Tibial artery (tissue), 4 donors: Measurements from ENCODE around the gene CDSN.
"Not testable (repeated sequence)": the region's sequence is repeated elsewhere in the genome, so short reads cannot be mapped to it uniquely, and the experiment has no call there.

Experiments used
- DNase-seq, 2 donors: peaks; one replicate each; pipeline ENCODE4 v3.0.0-alpha.2; 2019
- H3K27ac ChIP-seq, 2 donors: fragments of 200-600 bp; sonication (generic) in 1 of 2; 1 replicate in 1 of 2; 2 replicates in 1 of 2; pipeline ENCODE4 v1.5.1; 2018 to 2019; ENCODE audit warnings: mild to moderate bottlenecking in 1 of 2
- H3K27me3 ChIP-seq, 2 donors: fragments of 200-600 bp; sonication (generic) in 1 of 2; one replicate each; pipeline versions ENCODE4 v1.5.1 to v1.6.0; 2016 to 2019
- H3K36me3 ChIP-seq, 3 donors: fragments of 200-600 bp; sonication (generic) in 2 of 3; one replicate each; pipeline ENCODE4 v1.5.1; 2016 to 2019; ENCODE audit warnings: mild to moderate bottlenecking in 2 of 3
- H3K4me1 ChIP-seq, 4 donors: fragments of 200-600 bp; sonication (generic) in 2 of 4; 1 replicate in 3 of 4; 2 replicates in 1 of 4; pipeline ENCODE4 v1.5.1; 2016 to 2019
- H3K4me3 ChIP-seq, 2 donors: fragments of 200-600 bp; sonication (generic) in 1 of 2; 1 replicate in 1 of 2; 2 replicates in 1 of 2; pipeline ENCODE4 v1.5.1; 2018 to 2019; ENCODE audit warnings: mild to moderate bottlenecking in 2 of 2
- H3K9me3 ChIP-seq, 3 donors: fragments of 200-600 bp; sonication (generic) in 1 of 3; one replicate each; pipeline ENCODE4 v1.5.1; 2016 to 2019
- CTCF ChIP-seq, 2 experiments: fragments of 200-600 bp in 1 of 2; fragments of 450-650 bp in 1 of 2; IDR thresholded peaks; one replicate each; pipeline ENCODE4 v1.5.1; 2017 to 2019; ENCODE audit warnings: antibody characterized with exemption in 2 of 2, mild to moderate bottlenecking in 1 of 2, moderate library complexity in 1 of 2
- intact Hi-C: fragments of 100-400 bp; cut with DNase I; formaldehyde crosslinking; loops from one replicate; pipeline ENCODE4 v1.15.0; 2023; ENCODE audit warnings: low total_unique reads

CDSN gene

GRCh38 chr6:31076611-31077010 is 43.6 kb downstream of the CDSN start:
- intact Hi-C loops = no loop called here
- Histone ChIP-seq H3K27me3 (peaks cover 0 to 3% of the 10 kb centered on the region in 2 donors), H3K4me3 (no peak overlapping the region), H3K36me3 (no peaks in the 10 kb centered on the region), H3K4me1 (peaks cover 0 to 8% (median 5%) of the 10 kb centered on the region in 4 donors), H3K9me3 (no peaks in the 10 kb centered on the region), H3K27ac (no peak overlapping the region)
- no peak for TF ChIP-seq CTCF (IDR thresholded peaks at IDR 0.05)
- no peak for DNase-seq

GRCh38 chr6:31075528-31075927 is 44.7 kb downstream of the CDSN start:
- Histone ChIP-seq H3K27ac (no peak overlapping the region), H3K4me1 (peaks cover 0 to 8% (median 5%) of the 10 kb centered on the region in 4 donors), H3K36me3 (no peaks in the 10 kb centered on the region), H3K4me3 (no peak overlapping the region), H3K27me3 (peaks cover 0 to 2% of the 10 kb centered on the region in 2 donors), H3K9me3 (no peaks in the 10 kb centered on the region)
- intact Hi-C loops = no loop called here
- no peak for DNase-seq
- no peak for TF ChIP-seq CTCF (IDR thresholded peaks at IDR 0.05)

GRCh38 chr6:31074401-31074800 is 45.8 kb downstream of the CDSN start:
- intact Hi-C loops = no loop called here
- Histone ChIP-seq H3K27me3 (no peaks in the 10 kb centered on the region), H3K4me3 (no peak overlapping the region), H3K27ac (no peak overlapping the region), H3K4me1 (peaks cover 0 to 2% (median 1%) of the 10 kb centered on the region in 4 donors), H3K9me3 (no peaks in the 10 kb centered on the region), H3K36me3 (no peaks in the 10 kb centered on the region)
- DNase-seq = no peak
- no peak for TF ChIP-seq CTCF (IDR thresholded peaks at IDR 0.05)

- intact Hi-C loops = no loop called here
- H3K27me3 ChIP-seq = peaks cover 0 to 4% of the 10 kb centered on the region in 2 donors
Observed at GRCh38 chr6:31070711-31071197, 49.5 kb downstream of the CDSN start.

GRCh38 chr6:31068669-31069340 is 51.4 kb downstream of the CDSN start:
- intact Hi-C loops = no loop called here
- no peak overlapping the region for H3K27ac ChIP-seq
- DNase-seq = peak; percentile 80 to 86
- peak; percentile 83 to 89 for TF ChIP-seq CTCF (IDR thresholded peaks at IDR 0.05)
- no peaks in the 10 kb centered on the region for H3K4me1 ChIP-seq
- no peaks in the 10 kb centered on the region for H3K36me3 ChIP-seq
- H3K27me3 ChIP-seq = peaks cover 0 to 4% of the 10 kb centered on the region in 2 donors
- H3K4me3 ChIP-seq = no peak overlapping the region
- H3K9me3 ChIP-seq = no peaks in the 10 kb centered on the region

More at GRCh38 chr6:31070711-31071197, 49.5 kb downstream of the CDSN start:
- Histone ChIP-seq H3K36me3 (no peaks in the 10 kb centered on the region), H3K4me3 (no peak overlapping the region), H3K27ac (no peak overlapping the region), H3K4me1 (no peaks in the 10 kb centered on the region), H3K9me3 (no peaks in the 10 kb centered on the region)
- DNase-seq = no peak
- peak in 1 of 2 experiments; percentile 18 for TF ChIP-seq CTCF (IDR thresholded peaks at IDR 0.05)

GRCh38 chr6:31067891-31068668 is 52.2 kb downstream of the CDSN start:
- H3K4me3 ChIP-seq, H3K36me3 ChIP-seq, intact Hi-C loops, H3K27ac ChIP-seq, H3K27me3 ChIP-seq, H3K4me1 ChIP-seq, DNase-seq, H3K9me3 ChIP-seq: not testable (repeated sequence)

GRCh38 chr6:31067028-31067427 is 53.2 kb downstream of the CDSN start:
- H3K4me1 ChIP-seq, H3K9me3 ChIP-seq, H3K36me3 ChIP-seq, H3K4me3 ChIP-seq, H3K27ac ChIP-seq, DNase-seq, intact Hi-C loops, H3K27me3 ChIP-seq: not testable (repeated sequence)
